Urinary bladder (tissue), 4 donors: ENCODE measurements around the gene ACE2. TPM values are rescaled to one million over a fixed set of nuclear protein-coding genes. Genes with fewer than 3 reads are reported as not detected.

Experiments used
- DNase-seq: peaks from one replicate; pipeline ENCODE4 v3.0.0-alpha.2; 2015; ENCODE audit errors: extremely low spot score
- H3K27ac ChIP-seq: one replicate; pipeline ENCODE4 v1.5.1; 2013; ENCODE audit warnings: low read depth, mild to moderate bottlenecking, moderate library complexity
- H3K36me3 ChIP-seq: one replicate; pipeline ENCODE4 v1.6.1; 2013; ENCODE audit warnings: mild to moderate bottlenecking, moderate library complexity; ENCODE audit not compliant: insufficient read depth
- H3K4me1 ChIP-seq: one replicate; pipeline ENCODE4 v1.6.1; 2013; ENCODE audit warnings: mild to moderate bottlenecking, moderate library complexity; ENCODE audit not compliant: insufficient read depth
- H3K4me3 ChIP-seq: one replicate; pipeline ENCODE4 v1.5.1; 2013; ENCODE audit warnings: low read depth, low read length
- WGBS: extraction: QIAGEN DNeasy Blood & Tissue Kit; methylation state at CpG from one replicate; pipeline ENCODE4 v1.1.7; 2013; 5-methylcytosine and 5-hydroxymethylcytosine counted together
- polyA plus RNA-seq: library from polyadenylated mRNA; stranded (reverse); fragments of 200-250 nt; gene quantifications from one replicate; pipeline ENCODE4 v1.2.3, GENCODE V29; 2013
- total RNA-seq: library from RNA; depleted of rRNA; stranded (reverse); fragments of >200 nt; gene quantifications from one replicate; pipeline ENCODE4 v1.2.3, GENCODE V29; 2014
- donor health status: healthy with polysubstance abuse.
- donor health status: healthy.

ACE2 gene
- total and polyA plus RNA-seq, 2 donors, result 0.37 to 2.1 TPM

DNA sequence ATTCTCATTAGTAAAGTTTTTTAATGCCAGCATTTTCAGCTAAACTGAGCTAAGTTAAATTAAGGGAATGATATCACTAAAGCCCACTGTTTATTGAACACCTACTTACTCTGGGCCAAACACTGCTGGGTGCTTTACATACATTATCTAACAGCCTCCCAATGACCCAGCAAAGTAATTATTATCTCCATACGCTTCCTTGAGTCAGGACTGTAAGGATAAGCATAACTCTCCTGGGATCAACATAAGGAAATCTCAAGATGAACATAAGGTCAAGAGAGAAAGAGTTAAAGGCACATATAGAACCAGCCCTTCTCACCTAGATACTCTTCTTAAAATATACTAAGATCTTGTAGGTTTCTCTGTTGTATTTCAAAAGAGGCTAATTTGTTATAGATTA lies 86.5 kb downstream of the ACE2 start:
- 90% methylated on average over 1 of the region's 1 CpG for WGBS
- Histone ChIP-seq H3K27ac (no peak overlapping the region), H3K36me3 (no peaks in the 10 kb centered on the region), H3K4me1 (no peaks in the 10 kb centered on the region), H3K4me3 (no peak overlapping the region)
- DNase-seq, result no peak

DNA sequence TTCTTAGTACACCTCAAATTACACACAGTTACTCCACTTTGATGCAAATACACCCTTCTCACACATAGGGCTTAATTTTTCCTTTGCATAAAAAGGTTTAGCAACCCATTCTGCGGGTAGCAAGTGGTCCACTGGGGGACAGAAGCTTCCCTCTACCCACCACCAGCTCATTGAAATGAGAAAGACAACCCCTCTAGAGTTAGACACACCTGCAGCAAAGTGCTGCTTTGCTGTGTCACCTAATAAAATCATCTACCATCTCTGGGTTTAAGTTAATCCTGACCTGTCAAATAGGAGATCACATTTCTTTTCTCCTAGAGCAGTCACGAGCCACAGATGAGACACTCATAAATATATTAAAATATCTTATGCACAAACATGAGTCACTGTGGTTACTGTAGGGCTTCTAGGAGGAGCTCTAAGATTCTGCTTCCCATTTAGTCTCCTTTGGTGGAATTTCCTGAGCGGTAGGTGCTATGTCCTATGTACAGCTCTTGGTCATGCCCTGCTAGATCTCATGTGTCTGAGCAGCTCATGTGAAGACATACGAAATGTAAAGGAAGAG lies 88.3 kb downstream of the ACE2 start:
- no peaks in the 10 kb centered on the region for H3K36me3 ChIP-seq
- no peaks in the 10 kb centered on the region for H3K4me1 ChIP-seq
- 84% methylated on average over 4 of the region's 4 CpGs for WGBS
- no peak overlapping the region for H3K4me3 ChIP-seq
- no peak overlapping the region for H3K27ac ChIP-seq
- no peak for DNase-seq

DNA sequence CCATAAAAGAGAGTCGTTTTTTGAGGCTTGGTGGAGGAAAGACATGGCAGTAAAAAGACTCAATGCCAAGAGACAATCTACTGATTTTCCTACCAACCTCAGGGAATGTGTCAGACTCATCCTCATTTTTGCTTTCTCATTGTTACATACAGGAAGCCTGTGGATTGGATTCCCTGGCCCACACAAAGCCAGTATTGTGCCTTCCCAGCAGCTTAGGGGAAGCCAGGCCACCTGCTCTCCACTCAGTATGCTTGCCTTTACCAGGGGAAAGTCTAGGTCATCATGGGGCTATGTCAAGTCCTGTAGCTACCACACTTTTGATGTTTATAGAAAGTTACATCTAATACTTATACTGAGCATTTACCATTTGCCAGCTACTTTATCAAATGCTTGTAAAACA lies 89.2 kb downstream of the ACE2 start:
- H3K36me3 ChIP-seq, result no peaks in the 10 kb centered on the region
- no peak overlapping the region for H3K27ac ChIP-seq
- WGBS, result 52% methylated on average over 1 of the region's 1 CpG
- no peak for DNase-seq
- H3K4me1 ChIP-seq, result no peaks in the 10 kb centered on the region
- H3K4me3 ChIP-seq, result no peak overlapping the region

Other genes starting within 250 kb of the ACE2 start
- 2.6 TPM for gene VEGFD, start 216.5 kb downstream of the ACE2 start, total RNA-seq
- gene VEGFD, start 216.5 kb downstream of the ACE2 start, polyA plus RNA-seq, result 0.94 TPM
- 15.0 TPM for gene PIR, start 107.6 kb downstream of the ACE2 start, total RNA-seq
- 27.8 TPM for gene PIR, start 107.6 kb downstream of the ACE2 start, polyA plus RNA-seq
- 4.8 TPM for gene BMX, start 100.2 kb downstream of the ACE2 start, total RNA-seq
- 3.3 TPM for gene BMX, start 100.2 kb downstream of the ACE2 start, polyA plus RNA-seq
- 0.90 TPM for gene CLTRN, start 63.8 kb upstream of the ACE2 start, total RNA-seq
- 0.63 TPM for gene CLTRN, start 63.8 kb upstream of the ACE2 start, polyA plus RNA-seq
- 21.4 TPM for gene CA5B, start 137.3 kb upstream of the ACE2 start, total RNA-seq
- gene CA5B, start 137.3 kb upstream of the ACE2 start, polyA plus RNA-seq, result 6.8 TPM
- 5.2 TPM for gene ZRSR2, start 189.5 kb upstream of the ACE2 start, total RNA-seq
- gene ZRSR2, start 189.5 kb upstream of the ACE2 start, polyA plus RNA-seq, result 14.6 TPM